ENCODE measurements around the gene MDFIC2. TPM values are rescaled to one million over a fixed set of nuclear protein-coding genes. Genes with fewer than 3 reads are reported as not detected.
"Not testable (repeated sequence)": the region's sequence is repeated elsewhere in the genome, so short reads cannot be mapped to it uniquely, and the experiment has no call there.

MDFIC2 gene
- total and polyA plus RNA-seq, 4 donors: not detected

GRCh38 chr3:70342149-70342548 is 29.7 kb upstream of the MDFIC2 start (continued):
- TF ChIP-seq NR2F2 (IDR thresholded peaks at IDR 0.05): no peak
- no peak for TF ChIP-seq MAX (IDR thresholded peaks at IDR 0.05)
- TF ChIP-seq ATF3 (IDR thresholded peaks at IDR 0.05): no peak
- no peak for TF ChIP-seq FOXA1 (IDR thresholded peaks at IDR 0.05)
- no peak for TF ChIP-seq EGR1 (IDR thresholded peaks at IDR 0.05; ENCODE audit: low read depth in 2 of 2)

- not testable (repeated sequence) for H3K36me3 ChIP-seq (ENCODE audit: control insufficient read depth in 4 of 4, insufficient read depth in 3 of 4, low read depth in 1 of 4, low read length in 3 of 4); H3K27ac ChIP-seq (ENCODE audit: low read depth in 1 of 2, low read length in 2 of 2); H3K4me1 ChIP-seq (ENCODE audit: control insufficient read depth in 4 of 4, insufficient read depth in 4 of 4, low read length in 3 of 4); H3K27me3 ChIP-seq (ENCODE audit: control insufficient read depth in 4 of 4, insufficient read depth in 4 of 4, low read length in 3 of 4); H3K4me3 ChIP-seq (ENCODE audit: low read depth in 1 of 3, low read length in 3 of 3); DNase-seq (ENCODE audit: low spot score); H3K9me3 ChIP-seq (ENCODE audit: control insufficient read depth in 4 of 4, low read length in 3 of 4); H3K9ac ChIP-seq (ENCODE audit: low read depth in 1 of 2, low read length in 2 of 2)
- 86% methylated on average over 1 of the region's 1 CpG for WGBS
Observed at GRCh38 chr3:70336885-70337284, 24.4 kb upstream of the MDFIC2 start.

GRCh38 chr3:70333080-70333479 is 20.6 kb upstream of the MDFIC2 start:
- Histone ChIP-seq H3K9ac (ENCODE audit: low read depth in 1 of 2, low read length in 2 of 2) (no peak overlapping the region), H3K4me1 (ENCODE audit: control insufficient read depth in 4 of 4, insufficient read depth in 4 of 4, low read length in 3 of 4) (no peaks in the 10 kb centered on the region), H3K27me3 (ENCODE audit: control insufficient read depth in 4 of 4, insufficient read depth in 4 of 4, low read length in 3 of 4) (no peaks in the 10 kb centered on the region), H3K9me3 (ENCODE audit: control insufficient read depth in 4 of 4, low read length in 3 of 4) (no peaks in the 10 kb centered on the region), H3K36me3 (ENCODE audit: control insufficient read depth in 4 of 4, insufficient read depth in 3 of 4, low read depth in 1 of 4, low read length in 3 of 4) (no peaks in the 10 kb centered on the region), H3K27ac (ENCODE audit: low read depth in 1 of 2, low read length in 2 of 2) (no peak overlapping the region), H3K4me3 (ENCODE audit: low read depth in 1 of 3, low read length in 3 of 3) (no peak overlapping the region)
- 80% methylated on average over 3 of the region's 3 CpGs for WGBS
- no peak for DNase-seq (ENCODE audit: low spot score)
- TF ChIP-seq REST (IDR thresholded peaks at IDR 0.05) (no peak), TAF1 (conservative IDR thresholded peaks at IDR 0.05) (no peak), CTCF (IDR thresholded peaks at IDR 0.05; ENCODE audit: low read depth, low read length, missing input control) (no peak)

- Histone ChIP-seq H3K9ac (ENCODE audit: low read depth in 1 of 2, low read length in 2 of 2) (no peak overlapping the region), H3K27me3 (ENCODE audit: control insufficient read depth in 4 of 4, insufficient read depth in 4 of 4, low read length in 3 of 4) (no peaks in the 10 kb centered on the region), H3K36me3 (ENCODE audit: control insufficient read depth in 4 of 4, insufficient read depth in 3 of 4, low read depth in 1 of 4, low read length in 3 of 4) (no peaks in the 10 kb centered on the region), H3K4me3 (ENCODE audit: low read depth in 1 of 3, low read length in 3 of 3) (no peak overlapping the region), H3K4me1 (ENCODE audit: control insufficient read depth in 4 of 4, insufficient read depth in 4 of 4, low read length in 3 of 4) (no peaks in the 10 kb centered on the region), H3K9me3 (ENCODE audit: control insufficient read depth in 4 of 4, low read length in 3 of 4) (peaks cover 0 to 4% (median 0%) of the 10 kb centered on the region in 4 donors), H3K27ac (ENCODE audit: low read depth in 1 of 2, low read length in 2 of 2) (no peak overlapping the region)
- 70% methylated on average over 1 of the region's 1 CpG for WGBS
- TF ChIP-seq ATF3 (IDR thresholded peaks at IDR 0.05) (no peak), YY1 (IDR thresholded peaks at IDR 0.05) (no peak), NR2F2 (IDR thresholded peaks at IDR 0.05) (no peak), CTCF (IDR thresholded peaks at IDR 0.05; ENCODE audit: low read depth, low read length, missing input control) (no peak), HNF4G (IDR thresholded peaks at IDR 0.05) (no peak)
- no peak for DNase-seq (ENCODE audit: low spot score)
Observed at GRCh38 chr3:70315021-70315420, 2.6 kb upstream of the MDFIC2 start.
